Common myeloid progenitor, CD34-positive (primary cell): ENCODE data around the gene COL5A2.

Experiments
- CTCF ChIA-PET: fragments of 350-600 bp; sonication (Branson Sonifier 250); formaldehyde crosslinking; loops from one replicate; lab custom pipeline; 2021; ENCODE audit warnings: antibody characterized with exemption; lab: Charles Lee
- POLR2A ChIA-PET: fragments of 350-600 bp; sonication (Branson Sonifier 250); formaldehyde crosslinking; loops from one replicate; lab custom pipeline; 2021; ENCODE audit warnings: antibody characterized with exemption; lab: Charles Lee
- DNase-seq, 3 donors: peaks; one replicate each; pipeline versions ENCODE4 v3.0.0 to v3.0.0-alpha.2; 2013
- H3K27ac ChIP-seq, 2 experiments: 1 replicate in 1 of 2; 2 replicates in 1 of 2; pipeline ENCODE4 v1.7.0; 2013; ENCODE audit warnings: inconsistent platforms in 2 of 2, low read length in 2 of 2, mild to moderate bottlenecking in 2 of 2, low read depth in 1 of 2, moderate library complexity in 1 of 2; ENCODE audit not compliant: severe bottlenecking in 2 of 2, insufficient read depth in 1 of 2, poor library complexity in 1 of 2
- H3K27me3 ChIP-seq, 5 experiments: replicated peaks in 2 of 5; 1 replicate in 3 of 5; 2 replicates in 2 of 5; pipeline versions ENCODE4 v1.6.1 to v1.7.0; 2013; ENCODE audit warnings: low read length in 4 of 5, mild to moderate bottlenecking in 2 of 5, moderate library complexity in 2 of 5, inconsistent platforms in 1 of 5; ENCODE audit not compliant: insufficient read depth in 5 of 5, control insufficient read depth in 4 of 5
- H3K36me3 ChIP-seq, 4 experiments: 1 replicate in 2 of 4; 2 replicates in 2 of 4; pipeline versions ENCODE4 v1.6.1 to v1.7.0; 2013; ENCODE audit warnings: low read length in 3 of 4, control low read depth in 1 of 4, mild to moderate bottlenecking in 1 of 4; ENCODE audit not compliant: control insufficient read depth in 4 of 4, insufficient read depth in 4 of 4
- H3K4me1 ChIP-seq, 4 experiments: 1 replicate in 3 of 4; 2 replicates in 1 of 4; pipeline versions ENCODE4 v1.6.1 to v1.7.1; 2013; ENCODE audit warnings: low read length in 3 of 4, mild to moderate bottlenecking in 3 of 4, control low read depth in 1 of 4, inconsistent platforms in 1 of 4, moderate library complexity in 1 of 4; ENCODE audit not compliant: control insufficient read depth in 4 of 4, insufficient read depth in 4 of 4; ENCODE audit errors: control extremely low read depth in 1 of 4
- H3K4me3 ChIP-seq, 7 experiments: 1 replicate in 4 of 7; 2 replicates in 3 of 7; pipeline versions ENCODE4 v1.5.1 to v1.7.0; 2013; ENCODE audit warnings: mild to moderate bottlenecking in 7 of 7, low read length in 6 of 7, moderate library complexity in 6 of 7, inconsistent platforms in 2 of 7, low read depth in 2 of 7, control low read depth in 1 of 7; ENCODE audit not compliant: insufficient read depth in 4 of 7, control insufficient read depth in 1 of 7; ENCODE audit errors: extremely low read depth in 1 of 7
- H3K9me3 ChIP-seq, 5 experiments: 1 replicate in 4 of 5; 2 replicates in 1 of 5; pipeline versions ENCODE4 v1.6.1 to v1.7.1; 2013; ENCODE audit warnings: low read length in 4 of 5, mild to moderate bottlenecking in 2 of 5, inconsistent platforms in 1 of 5, low read depth in 1 of 5, moderate library complexity in 1 of 5; ENCODE audit not compliant: control insufficient read depth in 4 of 5, insufficient read depth in 2 of 5; ENCODE audit errors: control extremely low read depth in 1 of 5
- WGBS: methylation state at CpG from one replicate; pipeline ENCODE4 v1.1.5; 2013; ENCODE audit not compliant: insufficient coverage; 5-methylcytosine and 5-hydroxymethylcytosine counted together

COL5A2 gene

GRCh38 chr2:189111063-189111715, 68.4 kb downstream of the COL5A2 start:
- Histone ChIP-seq H3K4me3 (no peak overlapping the region), H3K9me3 (no peaks in the 10 kb centered on the region), H3K4me1 (no peaks in the 10 kb centered on the region), H3K36me3 (no peaks in the 10 kb centered on the region), H3K27ac (no peak overlapping the region), H3K27me3 (no peaks in the 10 kb centered on the region)
- WGBS, result no CpG with 5 or more reads among the region's 2 CpGs
- ChIA-PET CTCF (interaction anchor here (1.3 kb wide), 1 partner anchor 17 kb away, joined by 5 read pairs; no protein-coding TSS in a partner anchor), POLR2A (no interaction called here)
- no peak for DNase-seq

- no peaks in the 10 kb centered on the region for H3K36me3 ChIP-seq
- no peak for DNase-seq
- ChIA-PET POLR2A (no interaction called here), CTCF (no interaction called here)
- H3K4me1 ChIP-seq, result no peaks in the 10 kb centered on the region
- WGBS, result 88% methylated on average over 2 of the region's 2 CpGs
- H3K9me3 ChIP-seq, result no peaks in the 10 kb centered on the region
- H3K27ac ChIP-seq, result no peak overlapping the region
- no peak overlapping the region for H3K4me3 ChIP-seq
- H3K27me3 ChIP-seq, result no peaks in the 10 kb centered on the region
These were observed 69.6 kb downstream of the COL5A2 start for GRCh38 chr2:189109921-189110397.

- Histone ChIP-seq H3K36me3 (no peaks in the 10 kb centered on the region), H3K27ac (no peak overlapping the region), H3K9me3 (no peaks in the 10 kb centered on the region), H3K4me3 (no peak overlapping the region), H3K4me1 (no peaks in the 10 kb centered on the region), H3K27me3 (no peaks in the 10 kb centered on the region)
- peak in 1 of 3 donors; percentile 6 for DNase-seq
- POLR2A ChIA-PET, result no interaction called here
- CTCF ChIA-PET, result no interaction called here
- no CpG with 5 or more reads among the region's 2 CpGs for WGBS
These were observed 74.6 kb downstream of the COL5A2 start for GRCh38 chr2:189104934-189105333.

- no peaks in the 10 kb centered on the region for H3K4me1 ChIP-seq
- no peaks in the 10 kb centered on the region for H3K27me3 ChIP-seq
- H3K36me3 ChIP-seq, result no peaks in the 10 kb centered on the region
- no peak overlapping the region for H3K4me3 ChIP-seq
- no peak for DNase-seq
- WGBS, result 100% methylated on average over 2 of the region's 3 CpGs
- no peaks in the 10 kb centered on the region for H3K9me3 ChIP-seq
- ChIA-PET POLR2A (no interaction called here), CTCF (no interaction called here)
- no peak overlapping the region for H3K27ac ChIP-seq
These were observed 76.8 kb downstream of the COL5A2 start for GRCh38 chr2:189102735-189103134.

- Histone ChIP-seq H3K4me3 (no peak overlapping the region), H3K4me1 (no peaks in the 10 kb centered on the region), H3K9me3 (no peaks in the 10 kb centered on the region), H3K36me3 (no peaks in the 10 kb centered on the region), H3K27me3 (no peaks in the 10 kb centered on the region), H3K27ac (no peak overlapping the region)
- POLR2A ChIA-PET, result no interaction called here
- CTCF ChIA-PET, result no interaction called here
- no CpG with 5 or more reads among the region's 1 CpG for WGBS
- no peak for DNase-seq
These were observed 81.6 kb downstream of the COL5A2 start for GRCh38 chr2:189097934-189098333.

- no peaks in the 10 kb centered on the region for H3K27me3 ChIP-seq
- no peak overlapping the region for H3K4me3 ChIP-seq
- 100% methylated on average over 1 of the region's 4 CpGs for WGBS
- DNase-seq, result no peak
- H3K9me3 ChIP-seq, result no peaks in the 10 kb centered on the region
- no peaks in the 10 kb centered on the region for H3K36me3 ChIP-seq
- POLR2A ChIA-PET, result no interaction called here
- CTCF ChIA-PET, result no interaction called here
- H3K4me1 ChIP-seq, result no peaks in the 10 kb centered on the region
- no peak overlapping the region for H3K27ac ChIP-seq
These were observed 82.7 kb downstream of the COL5A2 start for GRCh38 chr2:189096769-189097447.

GRCh38 chr2:189095101-189095500, 84.5 kb downstream of the COL5A2 start:
- Histone ChIP-seq H3K4me1 (no peaks in the 10 kb centered on the region), H3K4me3 (no peak overlapping the region), H3K27me3 (no peaks in the 10 kb centered on the region), H3K36me3 (no peaks in the 10 kb centered on the region), H3K27ac (no peak overlapping the region), H3K9me3 (no peaks in the 10 kb centered on the region)
- ChIA-PET CTCF (interaction anchor here (0.8 to 1.5 kb wide), 7 partner anchors 19 to 311 kb away, joined by 3 to 5 read pairs (median 3); no protein-coding TSS in a partner anchor), POLR2A (no interaction called here)
- no peak for DNase-seq
- WGBS, result 89% methylated on average over 1 of the region's 3 CpGs
